Adipocyte (in vitro differentiated cells): Measurements from ENCODE around the gene APBA2.
"Not testable (repeated sequence)": the region's sequence is repeated elsewhere in the genome, so short reads cannot be mapped to it uniquely, and the experiment has no call there.

Experiments
- DNase-seq: peaks from one replicate; pipeline ENCODE4 v3.0.0-alpha.2; 2015; ENCODE audit warnings: low read depth
- H3K27me3 ChIP-seq: replicated peaks from 2 replicates; pipeline ENCODE4 v1.7.0; 2013; ENCODE audit warnings: mild to moderate bottlenecking, low read length, moderate library complexity; ENCODE audit not compliant: control insufficient read depth, insufficient read depth
- H3K36me3 ChIP-seq: 2 replicates; pipeline ENCODE4 v1.7.0; 2013; ENCODE audit warnings: low read length, mild to moderate bottlenecking, moderate library complexity; ENCODE audit not compliant: control insufficient read depth, insufficient read depth, severe bottlenecking
- H3K4me1 ChIP-seq: 2 replicates; pipeline ENCODE4 v1.7.0; 2013; ENCODE audit warnings: mild to moderate bottlenecking, low read length, moderate library complexity; ENCODE audit not compliant: control insufficient read depth, insufficient read depth
- H3K4me3 ChIP-seq: 2 replicates; pipeline ENCODE4 v1.7.0; 2013; ENCODE audit warnings: mild to moderate bottlenecking, low read length, moderate library complexity
- H3K9ac ChIP-seq: 2 replicates; pipeline ENCODE4 v1.7.0; 2013; ENCODE audit warnings: mild to moderate bottlenecking, low read length, moderate library complexity
- H3K9me3 ChIP-seq: 2 replicates; pipeline ENCODE4 v1.7.0; 2013; ENCODE audit warnings: mild to moderate bottlenecking, low read length, moderate library complexity; ENCODE audit not compliant: control insufficient read depth

Gene APBA2

DNA sequence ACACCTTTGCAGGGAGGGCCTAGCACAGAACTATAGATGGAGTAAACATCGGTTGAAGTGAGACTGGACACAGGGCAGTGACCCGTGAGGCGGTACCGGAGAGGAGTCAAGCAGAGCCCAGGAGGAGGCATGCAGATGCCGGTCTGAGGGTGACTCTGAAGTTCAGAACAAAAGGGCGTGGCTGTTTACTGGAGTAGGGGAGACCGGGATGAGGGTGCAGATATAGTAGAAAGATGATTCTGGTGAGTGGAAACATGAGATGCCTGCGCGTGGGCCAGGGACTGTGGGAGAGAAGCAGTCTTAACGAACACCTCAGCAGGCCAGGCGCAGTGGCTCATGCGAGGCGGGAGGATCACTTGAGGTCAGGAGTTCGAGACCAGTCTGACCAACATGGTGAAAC, 270.7 kb downstream of the APBA2 start:
- no peaks in the 10 kb centered on the region for H3K4me1 ChIP-seq
- no peak overlapping the region for H3K9ac ChIP-seq
- H3K9me3 ChIP-seq = peaks cover 14% of the 10 kb centered on the region
- H3K4me3 ChIP-seq = no peak overlapping the region
- no peak for DNase-seq
- no peaks in the 10 kb centered on the region for H3K36me3 ChIP-seq
- no peaks in the 10 kb centered on the region for H3K27me3 ChIP-seq

DNA sequence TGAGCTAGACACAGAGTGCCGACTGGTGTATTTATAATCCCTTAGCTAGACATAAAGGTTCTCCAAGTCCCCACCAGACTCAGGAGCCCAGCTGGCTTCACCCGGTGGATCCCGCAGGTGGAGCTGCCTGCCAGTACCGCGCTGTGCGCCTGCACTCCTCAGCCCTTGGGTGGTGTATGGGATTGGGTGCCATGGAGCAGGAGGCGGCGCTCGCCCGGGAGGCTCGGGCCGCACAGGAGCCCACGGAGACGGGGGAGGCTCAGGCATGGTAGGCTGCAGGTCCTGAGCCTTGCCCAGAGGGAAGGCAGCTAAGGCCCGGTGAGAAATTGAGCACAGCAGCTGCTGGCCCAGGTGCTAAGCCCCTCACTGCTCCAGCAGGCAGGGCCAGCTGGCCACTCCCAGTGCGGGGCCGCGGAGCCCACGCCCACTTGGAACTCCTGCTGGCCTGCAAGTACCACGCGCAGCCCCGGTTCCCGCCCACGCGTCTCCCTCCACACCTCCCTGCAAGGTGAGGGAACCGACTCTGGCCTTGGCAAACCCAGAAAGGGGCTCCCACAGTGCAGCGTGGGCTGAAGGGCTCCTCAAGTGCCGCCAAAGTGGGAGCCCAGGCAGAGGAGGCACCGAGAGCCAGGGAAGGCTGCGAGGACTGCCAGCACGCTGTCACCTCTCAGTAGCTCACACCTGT, 274.1 kb downstream of the APBA2 start:
- DNase-seq = no peak
- Histone ChIP-seq H3K4me1 (no peaks in the 10 kb centered on the region), H3K4me3 (no peak overlapping the region), H3K27me3 (no peaks in the 10 kb centered on the region), H3K9me3 (peaks cover 4% of the 10 kb centered on the region), H3K9ac (no peak overlapping the region), H3K36me3 (no peaks in the 10 kb centered on the region)

DNA sequence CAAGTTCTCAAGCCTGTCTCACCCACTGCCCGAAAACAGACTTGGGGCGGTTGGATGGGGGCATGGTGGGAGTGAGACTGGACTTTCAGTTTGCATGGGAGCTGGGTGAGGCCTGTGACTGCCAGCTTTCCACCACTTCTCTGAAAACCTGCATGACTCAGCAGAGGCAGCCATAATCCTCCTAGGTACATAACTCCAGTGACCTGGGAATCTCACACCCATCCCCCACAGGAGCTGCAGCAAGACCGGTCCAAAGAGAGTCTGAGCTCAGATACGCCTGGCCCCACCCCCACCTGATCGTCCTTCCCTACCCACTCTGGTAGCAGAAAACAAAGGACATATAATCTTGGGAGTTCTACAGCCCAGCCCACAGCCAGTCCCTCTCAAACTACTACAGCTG, 276.6 kb downstream of the APBA2 start:
- Histone ChIP-seq H3K9me3 (peaks cover 4% of the 10 kb centered on the region), H3K27me3 (no peaks in the 10 kb centered on the region), H3K9ac (no peak overlapping the region), H3K4me3 (no peak overlapping the region), H3K4me1 (no peaks in the 10 kb centered on the region), H3K36me3 (no peaks in the 10 kb centered on the region)
- no peak for DNase-seq

DNA sequence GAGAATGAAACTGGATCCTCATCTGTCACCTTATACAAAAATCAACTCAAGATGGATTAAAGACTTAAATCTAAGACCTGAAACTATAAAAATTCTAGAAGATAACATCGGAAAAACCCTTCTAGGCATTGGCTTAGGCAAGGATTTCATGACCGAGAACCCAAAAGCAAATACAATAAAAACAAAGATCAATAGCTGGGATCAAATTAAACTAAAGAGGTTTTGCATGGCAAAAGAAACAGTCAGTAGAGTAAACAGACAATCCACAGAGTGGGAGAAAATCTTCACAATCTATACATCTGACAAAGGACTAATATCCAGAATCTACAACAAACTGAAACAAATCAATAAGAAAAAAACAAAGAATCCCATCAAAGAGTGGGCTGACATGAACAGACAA, 281.3 kb downstream of the APBA2 start:
- not testable (repeated sequence) for DNase-seq

More for the DNA sequence above, 281.3 kb downstream of the APBA2 start:
- not testable (repeated sequence) for H3K9ac ChIP-seq, H3K4me1 ChIP-seq, H3K27me3 ChIP-seq, H3K9me3 ChIP-seq, H3K4me3 ChIP-seq, H3K36me3 ChIP-seq
